ENCODE data around the gene MSI2.

DNA sequence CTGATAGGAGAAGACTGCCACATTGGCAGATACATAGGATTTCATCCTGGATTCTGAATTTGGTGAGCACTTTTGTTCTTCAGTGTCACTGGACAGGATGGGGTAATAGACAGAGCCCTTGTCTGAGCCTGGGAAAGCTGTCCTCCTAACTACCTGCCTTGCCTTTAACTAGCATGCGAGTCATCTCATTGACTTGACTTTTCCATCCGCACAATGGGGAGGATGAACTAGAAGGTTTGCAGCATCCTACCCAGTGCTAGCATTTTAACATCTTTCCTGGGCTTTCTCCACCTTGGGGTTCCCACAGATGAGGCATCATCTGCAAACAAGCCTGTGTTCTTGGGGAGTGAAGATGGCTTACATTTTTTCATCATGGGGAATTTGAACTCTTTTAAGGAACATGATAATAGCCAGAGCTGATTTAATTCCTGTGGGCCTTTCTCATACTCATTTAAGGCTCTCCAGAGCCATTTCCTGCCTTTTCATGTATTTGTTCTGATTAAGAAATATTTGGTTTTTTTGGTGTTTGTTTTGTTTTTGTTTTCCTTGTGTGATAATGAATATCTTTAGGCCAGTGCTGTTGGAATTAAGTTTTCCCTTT is 139.5 kb downstream of the MSI2 start:
- TF ChIP-seq, protein P1, sequence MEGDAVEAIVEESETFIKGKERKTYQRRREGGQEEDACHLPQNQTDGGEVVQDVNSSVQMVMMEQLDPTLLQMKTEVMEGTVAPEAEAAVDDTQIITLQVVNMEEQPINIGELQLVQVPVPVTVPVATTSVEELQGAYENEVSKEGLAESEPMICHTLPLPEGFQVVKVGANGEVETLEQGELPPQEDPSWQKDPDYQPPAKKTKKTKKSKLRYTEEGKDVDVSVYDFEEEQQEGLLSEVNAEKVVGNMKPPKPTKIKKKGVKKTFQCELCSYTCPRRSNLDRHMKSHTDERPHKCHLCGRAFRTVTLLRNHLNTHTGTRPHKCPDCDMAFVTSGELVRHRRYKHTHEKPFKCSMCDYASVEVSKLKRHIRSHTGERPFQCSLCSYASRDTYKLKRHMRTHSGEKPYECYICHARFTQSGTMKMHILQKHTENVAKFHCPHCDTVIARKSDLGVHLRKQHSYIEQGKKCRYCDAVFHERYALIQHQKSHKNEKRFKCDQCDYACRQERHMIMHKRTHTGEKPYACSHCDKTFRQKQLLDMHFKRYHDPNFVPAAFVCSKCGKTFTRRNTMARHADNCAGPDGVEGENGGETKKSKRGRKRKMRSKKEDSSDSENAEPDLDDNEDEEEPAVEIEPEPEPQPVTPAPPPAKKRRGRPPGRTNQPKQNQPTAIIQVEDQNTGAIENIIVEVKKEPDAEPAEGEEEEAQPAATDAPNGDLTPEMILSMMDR (IDR thresholded peaks at IDR 0.05): no peak
- TF ChIP-seq POLR2A (IDR thresholded peaks at IDR 0.05): no peak
